HCT116 (cell line): ENCODE results near the gene SYTL4.

Source experiments
- POLR2A ChIP-seq: IDR thresholded peaks from 2 replicates; pipeline ENCODE4 v1.7.0; 2011; ENCODE audit warnings: borderline replicate concordance; ENCODE audit not compliant: insufficient read depth, insufficient read length; ENCODE audit errors: extremely low read depth
- TF ChIP-seq, protein P1 (sequence below): IDR thresholded peaks from 2 replicates; pipeline ENCODE4 v1.6.1; 2011; ENCODE audit warnings: mild to moderate bottlenecking, low read length, moderate library complexity; ENCODE audit not compliant: insufficient replicate concordance; ENCODE audit errors: extremely low read depth

DNA sequence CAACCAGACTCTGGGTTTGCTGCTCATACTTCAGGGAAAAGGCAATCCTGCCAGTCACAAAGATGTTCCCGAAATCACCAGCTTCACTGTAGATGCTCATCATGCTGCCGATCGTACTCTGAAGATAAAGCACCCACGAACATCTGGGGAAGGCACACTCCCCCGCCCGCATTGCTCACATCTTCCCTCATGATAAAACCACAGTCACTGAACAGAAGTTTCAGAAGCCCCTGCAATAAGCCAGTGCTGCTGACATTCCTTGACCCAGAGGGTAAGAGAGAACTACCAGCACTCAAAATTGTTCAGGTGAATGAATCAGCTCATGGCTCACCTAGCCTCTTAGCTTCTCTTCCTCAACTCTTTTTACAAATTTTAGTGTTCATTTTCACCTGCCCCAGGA is 44.8 kb downstream of the SYTL4 start:
- no peak for TF ChIP-seq POLR2A
- TF ChIP-seq, protein P1, sequence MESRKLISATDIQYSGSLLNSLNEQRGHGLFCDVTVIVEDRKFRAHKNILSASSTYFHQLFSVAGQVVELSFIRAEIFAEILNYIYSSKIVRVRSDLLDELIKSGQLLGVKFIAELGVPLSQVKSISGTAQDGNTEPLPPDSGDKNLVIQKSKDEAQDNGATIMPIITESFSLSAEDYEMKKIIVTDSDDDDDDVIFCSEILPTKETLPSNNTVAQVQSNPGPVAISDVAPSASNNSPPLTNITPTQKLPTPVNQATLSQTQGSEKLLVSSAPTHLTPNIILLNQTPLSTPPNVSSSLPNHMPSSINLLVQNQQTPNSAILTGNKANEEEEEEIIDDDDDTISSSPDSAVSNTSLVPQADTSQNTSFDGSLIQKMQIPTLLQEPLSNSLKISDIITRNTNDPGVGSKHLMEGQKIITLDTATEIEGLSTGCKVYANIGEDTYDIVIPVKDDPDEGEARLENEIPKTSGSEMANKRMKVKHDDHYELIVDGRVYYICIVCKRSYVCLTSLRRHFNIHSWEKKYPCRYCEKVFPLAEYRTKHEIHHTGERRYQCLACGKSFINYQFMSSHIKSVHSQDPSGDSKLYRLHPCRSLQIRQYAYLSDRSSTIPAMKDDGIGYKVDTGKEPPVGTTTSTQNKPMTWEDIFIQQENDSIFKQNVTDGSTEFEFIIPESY: no peak
